Astrocyte (in vitro differentiated cells and primary cell): ENCODE data around the gene VPS13A. TPM values are rescaled to one million over a fixed set of nuclear protein-coding genes. Genes with fewer than 3 reads are reported as not detected.

ENCODE experiments used
- DNase-seq: peaks from one replicate; pipeline ENCODE4 v3.0.0-alpha.2; 2010; ENCODE audit warnings: low read depth
- FAIRE-seq: peaks from 2 replicates; lab custom pipeline; 2011; peaks lifted over from hg19 to GRCh38; lab: Jason Lieb, UNC
- H2AFZ ChIP-seq: 2 replicates; pipeline ENCODE4 v1.6.0; 2012; ENCODE audit warnings: low read depth, low read length, inconsistent platforms
- H3K27ac ChIP-seq: 2 replicates; pipeline ENCODE4 v1.5.1; 2011; ENCODE audit warnings: low read depth, low read length, inconsistent platforms
- H3K27me3 ChIP-seq: 2 replicates; pipeline ENCODE4 v1.6.0; 2011; ENCODE audit warnings: low read length, inconsistent platforms; ENCODE audit not compliant: insufficient read depth
- H3K36me3 ChIP-seq: 2 replicates; pipeline ENCODE4 v1.5.1; 2011; ENCODE audit warnings: low read length, inconsistent platforms; ENCODE audit not compliant: insufficient read depth
- H3K4me1 ChIP-seq: 2 replicates; pipeline ENCODE4 v1.5.1; 2011; ENCODE audit warnings: low read length, inconsistent platforms; ENCODE audit not compliant: insufficient read depth
- H3K4me2 ChIP-seq: 2 replicates; pipeline ENCODE4 v1.6.0; 2012; ENCODE audit warnings: low read length, inconsistent platforms
- H3K4me3 ChIP-seq: 2 replicates; pipeline ENCODE4 v1.5.1; 2011; ENCODE audit warnings: low read depth, mild to moderate bottlenecking, low read length, inconsistent platforms; ENCODE audit not compliant: insufficient read depth
- H3K79me2 ChIP-seq: 2 replicates; pipeline ENCODE4 v1.6.0; 2012; ENCODE audit warnings: mild to moderate bottlenecking, low read length, inconsistent platforms; ENCODE audit not compliant: insufficient read depth
- H3K9ac ChIP-seq: 2 replicates; pipeline ENCODE4 v1.6.0; 2012; ENCODE audit warnings: mild to moderate bottlenecking, low read length, inconsistent platforms
- H3K9me3 ChIP-seq: 2 replicates; pipeline ENCODE4 v1.5.1; 2012; ENCODE audit warnings: low read depth, mild to moderate bottlenecking, low read length, inconsistent platforms; ENCODE audit not compliant: insufficient read depth
- H4K20me1 ChIP-seq: 2 replicates; pipeline ENCODE4 v1.6.0; 2012; ENCODE audit warnings: low read length, inconsistent platforms; ENCODE audit not compliant: insufficient read depth
- H3K27ac Mint-ChIP-seq: one replicate; pipeline ENCODE4 v1.8.0; 2021; ENCODE audit warnings: mild to moderate bottlenecking, mixed read lengths; ENCODE audit not compliant: unreplicated experiment
- H3K27me3 Mint-ChIP-seq: one replicate; pipeline ENCODE4 v1.8.0; 2021; ENCODE audit warnings: low read depth, mixed read lengths; ENCODE audit not compliant: unreplicated experiment
- H3K36me3 Mint-ChIP-seq: one replicate; pipeline ENCODE4 v1.8.0; 2021; ENCODE audit warnings: low read depth, mixed read lengths; ENCODE audit not compliant: unreplicated experiment
- H3K4me1 Mint-ChIP-seq: one replicate; pipeline ENCODE4 v1.8.0; 2021; ENCODE audit warnings: low read depth, mixed read lengths; ENCODE audit not compliant: unreplicated experiment
- H3K4me3 Mint-ChIP-seq: one replicate; pipeline ENCODE4 v1.8.0; 2021; ENCODE audit warnings: mild to moderate bottlenecking, moderate library complexity, mixed read lengths; ENCODE audit not compliant: unreplicated experiment
- H3K9me3 Mint-ChIP-seq: one replicate; pipeline ENCODE4 v1.8.0; 2021; ENCODE audit warnings: mild to moderate bottlenecking, mixed read lengths; ENCODE audit not compliant: unreplicated experiment
- CTCF ChIP-seq: IDR thresholded peaks from 2 replicates; pipeline ENCODE4 v1.5.1; 2011; ENCODE audit warnings: low read depth, mild to moderate bottlenecking, inconsistent platforms, low read length, moderate library complexity; ENCODE audit not compliant: insufficient read depth
- EZH2 ChIP-seq: IDR thresholded peaks from 2 replicates; pipeline ENCODE4 v1.6.1; 2012; ENCODE audit warnings: mild to moderate bottlenecking, low read length, inconsistent platforms; ENCODE audit not compliant: insufficient read depth
- total RNA-seq: library from RNA; stranded (reverse); gene quantifications from 2 replicates; pipeline ENCODE4 v1.2.1, GENCODE V29; 2021

Gene VPS13A
- total RNA-seq, 1 donor from 2014 or later = 34.9 TPM

- H4K20me1 ChIP-seq = peaks cover 11% of the 10 kb centered on the region
- H3K36me3 ChIP-seq = no peaks in the 10 kb centered on the region
- H3K9ac ChIP-seq = peak overlapping the region; percentile 88
- H3K9me3 ChIP-seq = no peaks in the 10 kb centered on the region
- peaks cover 54% of the 10 kb centered on the region for H3K79me2 ChIP-seq
- no peak for TF ChIP-seq CTCF
- TF ChIP-seq EZH2 = no peak
- H3K4me2 ChIP-seq = peak overlapping the region; percentile 99
- Mint-ChIP-seq H3K27me3 (peaks cover 3% of the 10 kb centered on the region), H3K4me1 (peaks cover 11% of the 10 kb centered on the region), H3K27ac (peak overlapping the region; percentile 83), H3K9me3 (no peaks in the 10 kb centered on the region), H3K4me3 (peak overlapping the region; percentile 95), H3K36me3 (no peaks in the 10 kb centered on the region)
- H3K27me3 ChIP-seq = no peaks in the 10 kb centered on the region
- DNase-seq (peak; percentile 20), FAIRE-seq (no peak)
- peak overlapping the region; percentile 87 for H3K4me3 ChIP-seq
- H3K27ac ChIP-seq = peak overlapping the region; percentile 55
- peaks cover 4% of the 10 kb centered on the region for H3K4me1 ChIP-seq
- peak overlapping the region; percentile 98 for H2AFZ ChIP-seq
Observed at GRCh38 chr9:77177894-77178794, 810 bp downstream of the VPS13A start.

GRCh38 chr9:77180056-77180455, 2.7 kb downstream of the VPS13A start:
- Mint-ChIP-seq H3K4me3 (peak overlapping the region; percentile 95), H3K27ac (no peak overlapping the region), H3K36me3 (no peaks in the 10 kb centered on the region), H3K9me3 (no peaks in the 10 kb centered on the region), H3K4me1 (peaks cover 11% of the 10 kb centered on the region), H3K27me3 (no peaks in the 10 kb centered on the region)
- Histone ChIP-seq H3K9me3 (no peaks in the 10 kb centered on the region), H3K4me1 (peaks cover 4% of the 10 kb centered on the region), H4K20me1 (peaks cover 11% of the 10 kb centered on the region), H3K27ac (no peak overlapping the region), H3K27me3 (no peaks in the 10 kb centered on the region), H2AFZ (no peak overlapping the region), H3K36me3 (no peaks in the 10 kb centered on the region), H3K4me3 (no peak overlapping the region), H3K79me2 (peaks cover 72% of the 10 kb centered on the region), H3K4me2 (no peak overlapping the region), H3K9ac (no peak overlapping the region)
- no peak for DNase-seq
- FAIRE-seq = no peak
- TF ChIP-seq EZH2 = no peak
- no peak for TF ChIP-seq CTCF

- no peak overlapping the region for H3K4me3 Mint-ChIP-seq
- H4K20me1 ChIP-seq = peaks cover 24% of the 10 kb centered on the region
Observed at GRCh38 chr9:77183581-77183980, 6.2 kb downstream of the VPS13A start.

More at GRCh38 chr9:77183581-77183980, 6.2 kb downstream of the VPS13A start:
- Histone ChIP-seq H2AFZ (no peak overlapping the region), H3K4me2 (no peak overlapping the region), H3K9me3 (no peaks in the 10 kb centered on the region), H3K27ac (no peak overlapping the region), H3K79me2 (peaks cover 95% of the 10 kb centered on the region), H3K36me3 (no peaks in the 10 kb centered on the region), H3K4me3 (no peak overlapping the region), H3K27me3 (no peaks in the 10 kb centered on the region), H3K9ac (no peak overlapping the region), H3K4me1 (peaks cover 4% of the 10 kb centered on the region)
- DNase-seq = no peak
- Mint-ChIP-seq H3K9me3 (no peaks in the 10 kb centered on the region), H3K4me1 (peaks cover 11% of the 10 kb centered on the region), H3K27ac (no peak overlapping the region), H3K27me3 (no peaks in the 10 kb centered on the region), H3K36me3 (no peaks in the 10 kb centered on the region)
- FAIRE-seq = peak; percentile 43
- TF ChIP-seq CTCF (no peak), EZH2 (no peak)
